PC-9 (cell line): ENCODE results near the gene RNU11. TPM values are rescaled to one million over a fixed set of nuclear protein-coding genes. Genes with fewer than 3 reads are reported as not detected.

Experiments used
- BruUV-seq: library from RNA; stranded (reverse); fragments of 400-500 nt; replicated peaks from 2 replicates; lab custom pipeline; 2021; lab: Mats Ljungman, UMichigan
- CTCF ChIA-PET: fragments of 300-600 bp; sonication (Branson Sonifier 250); formaldehyde crosslinking; loops from one replicate; lab custom pipeline; 2022; ENCODE audit warnings: antibody characterized with exemption; lab: Charles Lee
- POLR2A ChIA-PET: fragments of 300-600 bp; sonication (Branson Sonifier 250); formaldehyde crosslinking; loops from one replicate; lab custom pipeline; 2022; ENCODE audit warnings: antibody characterized with exemption; ENCODE audit not compliant: unreplicated experiment; lab: Charles Lee
- DNase-seq, 2 experiments: peaks; one replicate each; pipeline versions ENCODE4 v3.0.0 to v3.0.0-alpha.2; 2015 to 2022; ENCODE audit warnings: mixed read lengths in 1 of 2
- H2AFZ ChIP-seq: fragments of 200-600 bp; sonication (generic); 2 replicates; pipeline ENCODE4 v1.8.1; 2017; ENCODE audit warnings: antibody characterized with exemption
- H3F3A ChIP-seq: fragments of 200-600 bp; sonication (generic); 2 replicates; pipeline ENCODE4 v1.8.1; 2017; ENCODE audit warnings: antibody characterized with exemption, mild to moderate bottlenecking, low read depth; ENCODE audit not compliant: insufficient read depth
- H3K27ac ChIP-seq: fragments of 200-600 bp; sonication (generic); 2 replicates; pipeline ENCODE4 v1.6.1; 2016; ENCODE audit warnings: mixed run types
- H3K27me3 ChIP-seq: fragments of 200-600 bp; sonication (generic); 2 replicates; pipeline ENCODE4 v1.6.1; 2016; ENCODE audit warnings: low read depth, mixed run types; ENCODE audit not compliant: insufficient read depth
- H3K36me3 ChIP-seq: fragments of 200-600 bp; sonication (generic); 2 replicates; pipeline ENCODE4 v1.6.1; 2016; ENCODE audit warnings: low read depth, mixed run types
- H3K4me1 ChIP-seq: fragments of 200-600 bp; sonication (generic); replicated peaks from 2 replicates; pipeline ENCODE4 v1.6.1; 2016; ENCODE audit warnings: mixed run types; ENCODE audit not compliant: insufficient read depth
- H3K4me2 ChIP-seq: fragments of 200-600 bp; sonication (generic); 2 replicates; pipeline ENCODE4 v1.6.1; 2017; ENCODE audit warnings: mixed run types
- H3K4me3 ChIP-seq: fragments of 200-600 bp; sonication (generic); 2 replicates; pipeline ENCODE4 v1.6.1; 2016; ENCODE audit warnings: mixed run types
- H3K79me2 ChIP-seq: fragments of 200-600 bp; sonication (generic); 2 replicates; pipeline ENCODE4 v1.6.1; 2017; ENCODE audit warnings: low read depth, mixed run types
- H3K9me2 ChIP-seq: fragments of 200-600 bp; sonication (generic); 2 replicates; pipeline ENCODE4 v1.8.1; 2017; ENCODE audit warnings: mild to moderate bottlenecking; ENCODE audit not compliant: insufficient read depth
- H3K9me3 ChIP-seq: fragments of 200-600 bp; sonication (generic); 2 replicates; pipeline ENCODE4 v1.8.1; 2016; ENCODE audit warnings: low read depth; ENCODE audit not compliant: insufficient read depth
- H4K20me1 ChIP-seq: fragments of 200-600 bp; sonication (generic); 2 replicates; pipeline ENCODE4 v1.8.1; 2017; ENCODE audit not compliant: insufficient read depth
- EZH2 ChIP-seq: fragments of 200-600 bp; sonication (generic); IDR thresholded peaks from 2 replicates; pipeline ENCODE4 v1.8.0; 2017; ENCODE audit warnings: antibody characterized with exemption, low read depth
- intact Hi-C: fragments of 100-400 bp; cut with micrococcal nuclease; formaldehyde crosslinking; loops from one replicate; pipeline ENCODE4 v1.10.0; 2022; ENCODE audit not compliant: unreplicated experiment
- total RNA-seq: library from RNA; stranded (reverse); gene quantifications from 2 replicates; pipeline ENCODE4 v1.2.3, GENCODE V29; 2021
- TF ChIP-seq, protein P1 (sequence below): fragments of 200-600 bp; sonication (generic); conservative IDR thresholded peaks from 2 replicates; pipeline ENCODE4 v1.6.1; 2017; ENCODE audit warnings: mixed run types, antibody characterized with exemption, mild to moderate bottlenecking, moderate library complexity

Gene RNU11
- total RNA-seq, 1 experiment from 2014 or later: not detected

DNA sequence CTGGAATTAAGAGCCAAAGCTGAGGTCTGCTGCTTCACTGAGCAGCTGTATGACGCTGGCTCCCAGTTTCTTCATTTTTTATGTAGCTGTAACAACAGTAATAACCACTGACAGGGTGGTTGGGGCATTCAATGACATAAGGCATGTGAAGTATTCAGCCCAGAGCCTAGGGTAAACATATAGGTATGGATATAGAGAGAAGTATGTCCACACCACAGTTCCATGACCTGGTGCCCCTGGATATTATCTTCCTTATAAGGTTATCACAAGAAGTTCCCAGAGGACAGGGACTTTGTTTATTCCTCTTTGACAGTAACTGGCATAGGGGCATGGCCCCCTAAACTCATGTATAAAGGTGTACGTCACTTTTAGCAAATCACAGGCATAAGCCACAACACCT is 41.6 kb upstream of the RNU11 start:
- Histone ChIP-seq H3K4me1 (peaks cover 9% of the 10 kb centered on the region; the same call in 1 of the 2 replicates), H3K9me2 (no peaks in the 10 kb centered on the region), H3K79me2 (no peaks in the 10 kb centered on the region), H3K36me3 (no peaks in the 10 kb centered on the region), H3F3A (peaks cover 5% of the 10 kb centered on the region), H4K20me1 (no peaks in the 10 kb centered on the region), H3K27me3 (no peaks in the 10 kb centered on the region), H3K4me2 (no peak overlapping the region), H3K9me3 (no peaks in the 10 kb centered on the region), H2AFZ (no peak overlapping the region), H3K27ac (no peak overlapping the region), H3K4me3 (no peak overlapping the region)
- BruUV-seq: no TSS peak
- TF ChIP-seq EZH2: no peak
- TF ChIP-seq, protein P1, sequence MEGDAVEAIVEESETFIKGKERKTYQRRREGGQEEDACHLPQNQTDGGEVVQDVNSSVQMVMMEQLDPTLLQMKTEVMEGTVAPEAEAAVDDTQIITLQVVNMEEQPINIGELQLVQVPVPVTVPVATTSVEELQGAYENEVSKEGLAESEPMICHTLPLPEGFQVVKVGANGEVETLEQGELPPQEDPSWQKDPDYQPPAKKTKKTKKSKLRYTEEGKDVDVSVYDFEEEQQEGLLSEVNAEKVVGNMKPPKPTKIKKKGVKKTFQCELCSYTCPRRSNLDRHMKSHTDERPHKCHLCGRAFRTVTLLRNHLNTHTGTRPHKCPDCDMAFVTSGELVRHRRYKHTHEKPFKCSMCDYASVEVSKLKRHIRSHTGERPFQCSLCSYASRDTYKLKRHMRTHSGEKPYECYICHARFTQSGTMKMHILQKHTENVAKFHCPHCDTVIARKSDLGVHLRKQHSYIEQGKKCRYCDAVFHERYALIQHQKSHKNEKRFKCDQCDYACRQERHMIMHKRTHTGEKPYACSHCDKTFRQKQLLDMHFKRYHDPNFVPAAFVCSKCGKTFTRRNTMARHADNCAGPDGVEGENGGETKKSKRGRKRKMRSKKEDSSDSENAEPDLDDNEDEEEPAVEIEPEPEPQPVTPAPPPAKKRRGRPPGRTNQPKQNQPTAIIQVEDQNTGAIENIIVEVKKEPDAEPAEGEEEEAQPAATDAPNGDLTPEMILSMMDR: no peak
- CTCF ChIA-PET: no interaction called here
- no peak for DNase-seq
- POLR2A ChIA-PET: interaction anchor here (0.6 kb wide), 1 partner anchor 68 kb away, joined by 5 read pairs; no protein-coding TSS in a partner anchor
- intact Hi-C loops: no loop called here

DNA sequence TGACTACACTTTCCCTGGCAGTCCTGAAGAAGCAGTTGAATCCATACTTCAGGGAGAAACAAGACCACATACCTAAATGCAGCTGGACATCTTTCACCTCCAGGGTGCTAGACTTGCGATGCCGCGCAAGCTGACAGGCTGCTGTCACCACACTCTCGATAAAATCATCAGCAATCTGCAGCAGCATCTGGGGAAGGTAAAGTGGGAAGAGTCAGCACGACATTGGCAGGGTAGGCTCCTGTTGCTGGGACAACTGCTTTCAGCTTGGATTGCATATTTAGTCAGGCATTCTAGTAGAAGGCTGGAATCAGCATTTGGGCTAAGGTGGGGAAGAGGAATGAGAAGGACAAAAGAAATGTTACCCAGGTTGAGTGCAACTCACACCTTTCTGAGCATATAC is 35.2 kb upstream of the RNU11 start:
- Histone ChIP-seq H3K79me2 (no peaks in the 10 kb centered on the region), H3K9me3 (no peaks in the 10 kb centered on the region), H3K4me3 (no peak overlapping the region), H4K20me1 (no peaks in the 10 kb centered on the region), H3F3A (no peaks in the 10 kb centered on the region), H3K4me2 (no peak overlapping the region), H3K36me3 (no peaks in the 10 kb centered on the region), H3K27me3 (no peaks in the 10 kb centered on the region), H3K9me2 (no peaks in the 10 kb centered on the region), H3K4me1 (no peaks in the 10 kb centered on the region), H2AFZ (no peak overlapping the region), H3K27ac (no peak overlapping the region)
- ChIA-PET POLR2A (no interaction called here), CTCF (no interaction called here)
- TF ChIP-seq, protein P1: no peak
- TF ChIP-seq EZH2: no peak
- no peak for DNase-seq
- no TSS peak for BruUV-seq
- intact Hi-C loops: no loop called here

DNA sequence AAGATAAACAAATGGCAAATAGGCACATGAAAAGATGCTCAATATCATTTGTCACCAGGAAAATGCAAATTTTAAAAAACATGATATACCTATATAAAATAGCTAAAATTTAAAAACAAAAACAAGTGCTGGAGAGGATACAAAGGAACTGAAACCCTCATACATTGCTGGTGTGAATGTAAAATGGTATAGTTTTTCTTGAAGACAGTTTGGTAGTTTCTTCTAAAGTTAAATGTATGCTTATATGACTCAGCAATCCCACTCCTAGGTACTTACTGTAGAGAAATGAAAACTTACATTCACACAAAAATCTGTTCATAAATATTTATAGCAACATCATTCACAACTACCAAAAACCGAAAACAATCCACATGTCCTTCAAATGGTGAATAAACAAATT is 16.7 kb upstream of the RNU11 start:
- Histone ChIP-seq H2AFZ (no peak overlapping the region), H3K4me3 (no peak overlapping the region), H3K27me3 (no peaks in the 10 kb centered on the region), H3K4me1 (no peaks in the 10 kb centered on the region), H3K9me2 (no peaks in the 10 kb centered on the region), H3K36me3 (no peaks in the 10 kb centered on the region), H3K27ac (no peak overlapping the region), H3F3A (no peaks in the 10 kb centered on the region), H3K79me2 (no peaks in the 10 kb centered on the region), H4K20me1 (no peaks in the 10 kb centered on the region), H3K9me3 (no peaks in the 10 kb centered on the region), H3K4me2 (no peak overlapping the region)
- intact Hi-C loops: no loop called here
- ChIA-PET CTCF (no interaction called here), POLR2A (no interaction called here)
- no TSS peak for BruUV-seq
- DNase-seq: no peak
- TF ChIP-seq EZH2: no peak
- TF ChIP-seq, protein P1: no peak
